ENCODE measurements around the gene TNFAIP6. TPM values are rescaled to one million over a fixed set of nuclear protein-coding genes. Genes with fewer than 3 reads are reported as not detected.
"Not testable (repeated sequence)": the region's sequence is repeated elsewhere in the genome, so short reads cannot be mapped to it uniquely, and the experiment has no call there.

Gene TNFAIP6
- total RNA-seq, 1 experiment from 2014 or later: 0.21 TPM

DNA sequence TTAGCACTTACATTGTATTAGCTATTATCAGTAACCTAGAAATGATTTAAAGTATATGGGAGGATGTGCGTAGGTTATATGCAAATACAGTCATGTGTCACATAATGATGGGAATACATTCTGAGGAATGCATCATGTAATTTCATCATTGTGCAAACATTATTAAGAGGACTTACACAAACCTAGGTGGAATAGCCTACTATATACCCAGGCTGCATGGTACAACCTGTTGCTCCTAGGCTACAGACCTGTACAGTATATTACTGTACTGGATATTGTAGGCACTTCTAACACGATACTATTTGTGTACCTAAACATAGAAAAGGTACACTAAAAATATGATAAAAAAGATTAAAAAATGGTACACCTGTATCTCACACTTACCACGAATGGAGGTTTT is 60.3 kb downstream of the TNFAIP6 start:
- DNase-seq (ENCODE audit: low spot score): no peak

DNA sequence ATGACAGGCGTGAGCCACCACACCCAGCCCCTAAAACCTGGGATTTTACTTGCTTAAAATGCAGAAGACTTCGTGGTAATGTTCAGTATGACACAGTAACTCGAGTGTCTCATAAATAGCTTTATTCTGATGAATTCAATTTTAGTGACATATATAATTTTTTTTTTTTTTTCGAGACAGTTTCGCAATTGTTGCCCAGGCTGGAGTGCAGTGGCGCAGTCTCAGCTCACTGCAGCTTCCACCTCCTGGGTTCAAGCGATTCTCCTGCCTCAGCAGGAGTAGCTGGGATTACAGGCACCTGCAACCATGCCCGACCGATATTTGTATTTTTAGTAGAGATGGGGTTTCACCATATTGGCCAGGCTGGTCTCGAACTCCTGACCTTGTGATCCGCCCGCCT is 64.3 kb downstream of the TNFAIP6 start:
- not testable (repeated sequence) for DNase-seq (ENCODE audit: low spot score)

DNA sequence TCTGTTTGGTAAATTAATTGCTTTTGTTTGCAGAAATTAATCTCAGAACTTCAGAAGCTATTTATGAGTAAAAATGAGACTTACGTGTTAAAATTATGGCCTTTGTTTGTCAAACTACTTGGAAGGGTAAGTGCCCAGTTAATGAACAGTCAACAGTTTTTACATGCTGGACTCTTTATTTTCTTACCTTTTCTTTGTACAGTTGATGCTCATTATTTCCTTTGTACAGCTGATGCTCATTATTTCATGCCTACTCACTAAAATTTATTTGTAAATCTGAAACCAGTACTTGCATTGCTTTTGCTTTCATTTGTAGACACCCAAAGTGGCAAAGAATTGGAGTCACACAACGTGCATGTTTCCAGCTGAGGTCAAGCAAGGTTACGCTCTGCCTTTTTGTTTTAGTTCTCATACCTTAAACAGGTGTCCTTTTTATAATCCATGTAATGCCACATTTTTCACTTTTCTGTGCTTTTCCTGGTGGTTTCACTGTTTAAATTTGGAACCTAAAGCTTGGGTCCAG is 65.6 kb downstream of the TNFAIP6 start:
- DNase-seq (ENCODE audit: low spot score): no peak

DNA sequence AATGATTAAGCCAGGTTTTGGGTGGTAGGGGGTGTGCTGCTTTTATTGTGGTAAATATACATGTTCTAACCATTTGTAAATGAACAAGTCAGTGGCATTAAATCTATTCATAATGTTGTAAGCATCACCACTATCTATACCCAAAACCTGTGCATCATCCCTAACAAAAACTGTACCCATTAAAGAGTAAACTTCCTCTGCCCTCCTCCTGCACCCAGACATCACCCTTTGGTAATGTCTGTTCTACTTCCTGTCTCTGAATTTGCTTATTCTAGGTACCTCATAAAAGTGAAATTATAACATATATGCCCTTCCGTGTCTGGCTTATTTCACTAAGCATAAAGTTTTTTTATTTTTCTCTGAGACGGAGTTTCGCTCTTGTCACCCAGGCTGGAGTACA is 66.4 kb downstream of the TNFAIP6 start:
- no peak for DNase-seq (ENCODE audit: low spot score)

Other genes with a start within 250 kb of the TNFAIP6 start
- 2.8 and 4.1 TPM in 2 replicates for gene RBM43, start 95.7 kb upstream of the TNFAIP6 start, total RNA-seq (2014; rRNA removed; shearing (Covaris generic))
- 20.0 and 27.1 TPM in 2 replicates for gene NMI, start 67.9 kb upstream of the TNFAIP6 start, total RNA-seq (2014; rRNA removed; shearing (Covaris generic))
- gene RIF1, start 52.3 kb downstream of the TNFAIP6 start, total RNA-seq (2014; rRNA removed; shearing (Covaris generic)): 48.6 and 64.2 TPM in 2 replicates

Measured in A172 (cell line).